Stomach (tissue), 4 donors: ENCODE results near the gene BTG2.

Source experiments
- CTCF ChIP-seq, 7 experiments: fragments of 450-650 bp in 4 of 7; fragments of 200-600 bp in 3 of 7; sonication (generic) in 3 of 7; IDR thresholded peaks; one replicate each; pipeline ENCODE4 v1.5.1; 2016 to 2019; ENCODE audit warnings: antibody characterized with exemption in 7 of 7, control low read depth in 2 of 7, mild to moderate bottlenecking in 1 of 7
- EP300 ChIP-seq: sonication (generic); formaldehyde crosslinking; IDR thresholded peaks from one replicate; pipeline ENCODE4 v1.6.1; 2017; ENCODE audit warnings: antibody characterized with exemption
- POLR2AphosphoS5 ChIP-seq, 3 donors: sonication (generic); formaldehyde crosslinking; IDR thresholded peaks; one replicate each; pipeline ENCODE4 v1.6.1; 2016; ENCODE audit warnings: antibody characterized with exemption in 3 of 3

- TF ChIP-seq CTCF (IDR thresholded peaks at IDR 0.05) = peak in 1 of 7 experiments; percentile 6
- TF ChIP-seq EP300 = no peak
- no peak for TF ChIP-seq POLR2AphosphoS5 (IDR thresholded peaks at IDR 0.05)
Observed at GRCh38 chr1:203346060-203346768, 40.9 kb downstream of the BTG2 start.
